ENCODE results near the gene KRT77.

The KRT77 gene

DNA sequence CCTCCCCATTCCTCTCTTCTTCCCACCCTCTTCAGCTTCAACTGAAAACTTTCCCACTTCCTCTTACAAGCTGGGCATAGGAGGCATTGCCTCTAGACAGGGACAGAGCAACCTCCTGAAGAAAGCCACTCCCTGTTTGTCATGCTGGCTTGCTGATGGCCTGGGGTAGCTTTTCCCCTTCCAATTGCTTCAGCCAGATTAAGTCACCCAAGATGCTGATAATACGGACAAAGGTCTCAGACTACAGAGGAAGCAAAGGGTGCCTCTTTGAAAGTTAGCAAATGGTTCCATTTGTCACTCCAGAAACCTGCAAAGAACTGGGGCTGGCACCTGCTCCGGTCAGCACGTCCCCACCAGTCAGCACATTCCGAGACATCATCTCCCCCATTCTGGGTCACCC lies 57.3 kb downstream of the KRT77 start:
- Histone ChIP-seq H3K36me3 (ENCODE audit: control insufficient read depth in 2 of 2, insufficient read depth in 2 of 2, low read length in 2 of 2) (no peaks in the 10 kb centered on the region), H3K9me3 (ENCODE audit: control insufficient read depth in 2 of 2, low read length in 2 of 2) (no peaks in the 10 kb centered on the region), H3K4me3 (ENCODE audit: low read length in 2 of 2) (no peak overlapping the region), H3K27me3 (ENCODE audit: control insufficient read depth in 1 of 2, insufficient read depth in 2 of 2, low read length in 2 of 2) (peaks cover 0 to 10% of the 10 kb centered on the region in 2 donors), H3K27ac (ENCODE audit: low read length) (no peak overlapping the region), H3K4me1 (ENCODE audit: control insufficient read depth, insufficient read depth, low read length) (peaks cover 2% of the 10 kb centered on the region), H3K9ac (ENCODE audit: low read length in 2 of 2) (no peak overlapping the region)

DNA sequence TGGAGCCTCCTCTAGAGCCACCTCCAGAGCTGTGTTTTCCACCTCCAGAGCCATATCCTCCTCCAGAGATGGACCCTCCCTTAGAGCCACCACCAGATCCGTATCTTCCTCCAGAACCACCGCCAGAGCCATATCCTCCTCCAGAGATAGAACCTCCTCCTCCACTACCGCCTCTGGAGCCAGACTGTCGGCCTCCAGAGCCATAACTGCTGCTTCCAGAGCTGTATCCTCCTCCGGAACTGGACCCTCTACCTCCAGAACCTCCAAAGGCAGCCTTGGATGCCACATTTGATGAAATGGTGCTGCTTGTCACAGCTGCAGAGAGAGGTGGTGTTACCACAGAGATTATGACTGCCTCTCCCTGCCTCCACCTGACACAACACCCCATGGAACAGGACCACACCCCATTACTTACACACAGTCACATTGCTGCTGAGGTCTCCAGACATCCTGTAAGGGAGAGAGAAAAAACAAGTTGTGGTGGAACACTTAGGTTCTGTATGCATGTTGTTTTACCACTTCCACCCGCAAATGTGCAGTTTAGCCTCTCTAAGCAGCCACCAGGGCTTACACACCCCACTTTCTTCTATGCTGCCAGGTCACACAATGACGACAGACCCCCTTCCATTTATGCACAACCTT lies 58.1 kb downstream of the KRT77 start:
- H3K4me1 ChIP-seq (ENCODE audit: control insufficient read depth, insufficient read depth, low read length): no peaks in the 10 kb centered on the region
- H3K4me3 ChIP-seq (ENCODE audit: low read length in 2 of 2): no peak overlapping the region
- no peak overlapping the region for H3K9ac ChIP-seq (ENCODE audit: low read length in 2 of 2)
- H3K27me3 ChIP-seq (ENCODE audit: control insufficient read depth in 1 of 2, insufficient read depth in 2 of 2, low read length in 2 of 2): peaks cover 0 to 10% of the 10 kb centered on the region in 2 donors
- H3K27ac ChIP-seq (ENCODE audit: low read length): no peak overlapping the region
- no peaks in the 10 kb centered on the region for H3K36me3 ChIP-seq (ENCODE audit: control insufficient read depth in 2 of 2, insufficient read depth in 2 of 2, low read length in 2 of 2)
- no peaks in the 10 kb centered on the region for H3K9me3 ChIP-seq (ENCODE audit: control insufficient read depth in 2 of 2, low read length in 2 of 2)

DNA sequence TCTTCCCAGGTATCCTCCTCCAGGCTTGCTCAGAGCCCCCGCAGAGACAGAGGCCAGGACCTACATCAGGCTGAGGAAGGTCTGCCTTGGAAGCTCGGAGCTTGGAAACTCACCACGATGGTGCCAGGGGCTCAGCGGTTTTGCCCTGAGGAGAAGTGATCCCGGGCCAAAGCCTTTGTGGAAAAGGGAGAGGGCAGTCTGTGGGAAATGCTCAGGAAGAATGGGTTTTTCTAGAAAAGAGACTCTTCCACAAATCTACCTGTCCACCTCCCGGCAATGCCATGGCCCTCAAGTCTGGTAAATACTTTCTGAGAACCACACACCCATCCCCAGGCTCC lies 59.3 kb downstream of the KRT77 start:
- Histone ChIP-seq H3K36me3 (ENCODE audit: control insufficient read depth in 2 of 2, insufficient read depth in 2 of 2, low read length in 2 of 2) (no peaks in the 10 kb centered on the region), H3K9ac (ENCODE audit: low read length in 2 of 2) (no peak overlapping the region), H3K27me3 (ENCODE audit: control insufficient read depth in 1 of 2, insufficient read depth in 2 of 2, low read length in 2 of 2) (peaks cover 0 to 10% of the 10 kb centered on the region in 2 donors), H3K4me3 (ENCODE audit: low read length in 2 of 2) (no peak overlapping the region), H3K27ac (ENCODE audit: low read length) (no peak overlapping the region), H3K4me1 (ENCODE audit: control insufficient read depth, insufficient read depth, low read length) (no peaks in the 10 kb centered on the region), H3K9me3 (ENCODE audit: control insufficient read depth in 2 of 2, low read length in 2 of 2) (no peaks in the 10 kb centered on the region)

DNA sequence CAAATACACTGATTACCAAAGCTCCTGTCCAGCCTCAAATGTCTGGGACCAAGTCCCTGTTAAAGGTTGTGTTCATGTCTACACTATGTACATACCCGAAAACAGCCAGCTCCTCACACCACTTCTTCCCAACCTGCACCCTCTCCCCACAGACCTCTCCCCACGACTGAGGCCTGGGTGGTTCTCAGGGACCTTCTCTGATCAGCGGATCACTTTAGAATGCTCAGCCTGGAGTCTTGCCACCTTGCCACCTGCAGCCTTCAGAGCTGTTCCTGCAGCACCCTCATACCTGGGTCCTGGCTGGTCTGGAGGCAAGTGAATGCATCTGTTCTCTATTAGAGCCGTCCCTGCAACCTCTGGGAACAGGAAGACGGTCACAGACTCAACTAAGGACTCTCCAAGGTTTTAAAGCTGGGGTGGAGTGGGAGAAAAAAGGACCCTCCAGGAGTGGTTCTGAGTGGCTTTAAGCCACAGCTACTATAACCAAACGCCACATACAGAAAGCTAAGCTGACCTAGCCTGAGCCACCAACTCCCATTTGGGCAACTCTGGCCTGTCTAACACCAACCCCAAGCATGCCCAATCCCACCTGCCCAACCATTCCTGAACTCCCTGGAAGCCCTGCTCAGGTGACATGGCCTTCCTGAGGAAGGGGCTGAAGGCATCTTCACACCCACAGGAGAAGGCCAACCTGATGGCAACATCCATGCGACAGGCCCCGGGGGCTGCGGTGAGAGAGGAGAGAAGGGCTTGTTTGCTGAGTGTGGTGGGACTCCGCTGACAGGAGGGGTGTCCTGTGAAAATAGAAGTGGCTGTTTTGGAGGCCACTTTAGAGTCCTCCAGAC lies 59.9 kb downstream of the KRT77 start:
- Histone ChIP-seq H3K9ac (ENCODE audit: low read length in 2 of 2) (no peak overlapping the region), H3K27ac (ENCODE audit: low read length) (no peak overlapping the region), H3K4me3 (ENCODE audit: low read length in 2 of 2) (no peak overlapping the region), H3K4me1 (ENCODE audit: control insufficient read depth, insufficient read depth, low read length) (no peaks in the 10 kb centered on the region), H3K27me3 (ENCODE audit: control insufficient read depth in 1 of 2, insufficient read depth in 2 of 2, low read length in 2 of 2) (peaks cover 0 to 10% of the 10 kb centered on the region in 2 donors), H3K9me3 (ENCODE audit: control insufficient read depth in 2 of 2, low read length in 2 of 2) (no peaks in the 10 kb centered on the region), H3K36me3 (ENCODE audit: control insufficient read depth in 2 of 2, insufficient read depth in 2 of 2, low read length in 2 of 2) (no peaks in the 10 kb centered on the region)

DNA sequence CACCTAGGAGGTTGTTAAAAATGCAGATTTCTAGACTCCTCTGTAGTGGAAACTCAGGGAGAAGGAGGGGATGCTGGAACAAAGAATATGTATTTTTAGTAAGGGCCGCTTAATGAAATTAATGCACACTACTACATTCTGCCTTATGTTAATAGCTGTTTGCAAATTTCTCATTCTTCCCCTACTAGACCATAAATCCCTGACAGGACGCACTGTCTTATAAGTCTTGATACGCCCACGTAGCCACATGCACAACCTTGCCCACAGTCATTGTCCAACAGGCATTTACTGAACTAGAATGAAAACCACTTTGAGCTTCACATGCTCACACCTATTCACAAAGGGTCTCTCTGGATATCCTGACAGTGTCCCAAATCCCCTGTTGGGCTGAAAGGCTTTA lies 61.9 kb downstream of the KRT77 start:
- H3K9me3 ChIP-seq (ENCODE audit: control insufficient read depth in 2 of 2, low read length in 2 of 2): no peaks in the 10 kb centered on the region
- peaks cover 0 to 10% of the 10 kb centered on the region in 2 donors for H3K27me3 ChIP-seq (ENCODE audit: control insufficient read depth in 1 of 2, insufficient read depth in 2 of 2, low read length in 2 of 2)
- no peak overlapping the region for H3K4me3 ChIP-seq (ENCODE audit: low read length in 2 of 2)
- H3K36me3 ChIP-seq (ENCODE audit: control insufficient read depth in 2 of 2, insufficient read depth in 2 of 2, low read length in 2 of 2): no peaks in the 10 kb centered on the region
- H3K4me1 ChIP-seq (ENCODE audit: control insufficient read depth, insufficient read depth, low read length): no peaks in the 10 kb centered on the region
- no peak overlapping the region for H3K9ac ChIP-seq (ENCODE audit: low read length in 2 of 2)
- H3K27ac ChIP-seq (ENCODE audit: low read length): no peak overlapping the region

Measured in stomach smooth muscle (tissue), 2 donors.